Neural progenitor cell (in vitro differentiated cells): Measurements from ENCODE around the gene BCAT1. TPM values are rescaled to one million over a fixed set of nuclear protein-coding genes. Genes with fewer than 3 reads are reported as not detected.
A peak's percentile ranks its signal among the peaks of the same experiment; 100 is the strongest.

Experiments
- DNase-seq: peaks from one replicate; pipeline ENCODE4 v3.0.0-alpha.2; 2016; ENCODE audit warnings: low spot score
- H2AFZ ChIP-seq: fragments of 200-600 bp; sonication (generic); replicated peaks from 2 replicates; pipeline ENCODE4 v1.6.1; 2016; ENCODE audit warnings: antibody characterized with exemption
- H3F3A ChIP-seq: fragments of 200-600 bp; sonication (generic); 2 replicates; pipeline ENCODE4 v1.6.1; 2016; ENCODE audit warnings: antibody characterized with exemption, low read depth
- H3K27ac ChIP-seq: fragments of 200-600 bp; sonication (generic); 2 replicates; pipeline ENCODE4 v1.5.1; 2016; ENCODE audit warnings: mild to moderate bottlenecking
- H3K27me3 ChIP-seq: fragments of 200-600 bp; sonication (generic); 2 replicates; pipeline ENCODE4 v1.6.1; 2016; ENCODE audit warnings: mild to moderate bottlenecking, moderate library complexity
- H3K36me3 ChIP-seq: fragments of 200-600 bp; sonication (generic); 2 replicates; pipeline ENCODE4 v1.5.1; 2016
- H3K4me1 ChIP-seq: fragments of 200-600 bp; sonication (generic); 2 replicates; pipeline ENCODE4 v1.6.1; 2016; ENCODE audit warnings: mixed run types
- H3K4me2 ChIP-seq: fragments of 200-600 bp; sonication (generic); 2 replicates; pipeline ENCODE4 v1.6.1; 2016
- H3K4me3 ChIP-seq: fragments of 200-600 bp; sonication (generic); 2 replicates; pipeline ENCODE4 v1.5.1; 2016
- H3K79me2 ChIP-seq: fragments of 200-600 bp; sonication (generic); 2 replicates; pipeline ENCODE4 v1.6.1; 2016; ENCODE audit warnings: low read depth
- H3K9ac ChIP-seq: fragments of 200-600 bp; sonication (generic); 2 replicates; pipeline ENCODE4 v1.6.1; 2016
- H3K9me3 ChIP-seq: fragments of 200-600 bp; sonication (generic); 2 replicates; pipeline ENCODE4 v1.5.1; 2016; ENCODE audit warnings: low read depth
- H4K20me1 ChIP-seq: fragments of 200-600 bp; sonication (generic); 2 replicates; pipeline ENCODE4 v1.6.1; 2016; ENCODE audit warnings: low read depth
- H3K27ac Mint-ChIP-seq: 3 replicates; pipeline ENCODE4 v1.8.0; 2021; ENCODE audit warnings: mixed read lengths
- H3K27me3 Mint-ChIP-seq: 2 replicates; pipeline ENCODE4 v1.8.0; 2022; ENCODE audit warnings: low read depth, mild to moderate bottlenecking, inconsistent platforms, moderate library complexity, mixed read lengths; ENCODE audit not compliant: insufficient read depth
- H3K36me3 Mint-ChIP-seq: 3 replicates; pipeline ENCODE4 v1.8.0; 2021; ENCODE audit warnings: mixed read lengths
- H3K4me1 Mint-ChIP-seq: 3 replicates; pipeline ENCODE4 v1.8.0; 2021; ENCODE audit warnings: mixed read lengths
- H3K4me3 Mint-ChIP-seq: 3 replicates; pipeline ENCODE4 v1.8.0; 2021; ENCODE audit warnings: mild to moderate bottlenecking, moderate library complexity, mixed read lengths
- H3K9me3 Mint-ChIP-seq: 3 replicates; pipeline ENCODE4 v1.8.0; 2020; ENCODE audit warnings: mixed read lengths
- CTCF ChIP-seq: fragments of 200-600 bp; sonication (generic); IDR thresholded peaks from 2 replicates; pipeline ENCODE4 v1.5.1; 2017; ENCODE audit warnings: antibody characterized with exemption, mild to moderate bottlenecking
- EZH2 ChIP-seq: fragments of 200-600 bp; sonication (generic); IDR thresholded peaks from 2 replicates; pipeline ENCODE4 v1.6.1; 2017; ENCODE audit warnings: antibody characterized with exemption, mild to moderate bottlenecking, moderate library complexity
- EZH2phosphoT487 ChIP-seq: fragments of 200-600 bp; sonication (generic); IDR thresholded peaks from 2 replicates; pipeline ENCODE4 v1.6.1; 2017; ENCODE audit warnings: antibody characterized with exemption
- total RNA-seq: library from RNA; depleted of rRNA; stranded (reverse); fragments of >200 nt; gene quantifications from 2 replicates; pipeline ENCODE4 v1.2.3, GENCODE V29; 2015; ENCODE audit warnings: low replicate concordance

Gene BCAT1
- total RNA-seq, 1 donor from 2014 or later: 287 TPM

GRCh38 chr12:24840046-24840800 lies 108.7 kb downstream of the BCAT1 start:
- peaks cover 26% of the 10 kb centered on the region for H3K36me3 Mint-ChIP-seq

GRCh38 chr12:24839268-24839791 lies 109.6 kb downstream of the BCAT1 start:
- Mint-ChIP-seq H3K4me3 (no peak overlapping the region), H3K27ac (no peak overlapping the region)

More at GRCh38 chr12:24840046-24840800, 108.7 kb downstream of the BCAT1 start:
- H3K27me3 ChIP-seq: no peaks in the 10 kb centered on the region
- H3K4me2 ChIP-seq: no peak overlapping the region
- H3F3A ChIP-seq: no peaks in the 10 kb centered on the region
- H4K20me1 ChIP-seq: no peaks in the 10 kb centered on the region
- TF ChIP-seq EZH2phosphoT487 (no peak), CTCF (no peak), EZH2 (no peak)
- Mint-ChIP-seq H3K9me3 (no peaks in the 10 kb centered on the region), H3K27ac (peak overlapping the region; percentile 5), H3K4me1 (no peaks in the 10 kb centered on the region), H3K27me3 (peaks cover 2% of the 10 kb centered on the region), H3K4me3 (no peak overlapping the region)
- H3K4me3 ChIP-seq: no peak overlapping the region
- no peaks in the 10 kb centered on the region for H3K4me1 ChIP-seq
- DNase-seq: no peak
- peaks cover 15% of the 10 kb centered on the region for H3K36me3 ChIP-seq
- H3K27ac ChIP-seq: no peak overlapping the region
- no peak overlapping the region for H3K9ac ChIP-seq
- H3K9me3 ChIP-seq: no peaks in the 10 kb centered on the region
- H2AFZ ChIP-seq: no peak overlapping the region
- no peaks in the 10 kb centered on the region for H3K79me2 ChIP-seq

GRCh38 chr12:24838531-24838950 lies 110.4 kb downstream of the BCAT1 start:
- Mint-ChIP-seq H3K27me3 (no peaks in the 10 kb centered on the region), H3K4me3 (no peak overlapping the region), H3K9me3 (no peaks in the 10 kb centered on the region), H3K4me1 (no peaks in the 10 kb centered on the region), H3K27ac (no peak overlapping the region), H3K36me3 (peaks cover 23% of the 10 kb centered on the region)
- Histone ChIP-seq H3K27ac (no peak overlapping the region), H3K4me1 (no peaks in the 10 kb centered on the region), H3K36me3 (peaks cover 15% of the 10 kb centered on the region), H3K9me3 (no peaks in the 10 kb centered on the region), H4K20me1 (no peaks in the 10 kb centered on the region), H2AFZ (no peak overlapping the region), H3F3A (no peaks in the 10 kb centered on the region), H3K9ac (no peak overlapping the region), H3K4me3 (no peak overlapping the region), H3K27me3 (no peaks in the 10 kb centered on the region), H3K79me2 (no peaks in the 10 kb centered on the region), H3K4me2 (no peak overlapping the region)
- TF ChIP-seq EZH2phosphoT487 (no peak), CTCF (no peak), EZH2 (no peak)
- DNase-seq: no peak

More at GRCh38 chr12:24839268-24839791, 109.6 kb downstream of the BCAT1 start:
- Histone ChIP-seq H3K36me3 (peaks cover 15% of the 10 kb centered on the region), H3K9me3 (no peaks in the 10 kb centered on the region), H3K4me3 (no peak overlapping the region), H3F3A (no peaks in the 10 kb centered on the region), H3K4me2 (no peak overlapping the region), H3K27me3 (no peaks in the 10 kb centered on the region), H3K27ac (no peak overlapping the region), H3K9ac (no peak overlapping the region), H4K20me1 (no peaks in the 10 kb centered on the region), H3K79me2 (no peaks in the 10 kb centered on the region), H2AFZ (no peak overlapping the region), H3K4me1 (no peaks in the 10 kb centered on the region)
- H3K9me3 Mint-ChIP-seq: no peaks in the 10 kb centered on the region
- H3K4me1 Mint-ChIP-seq: no peaks in the 10 kb centered on the region
- H3K27me3 Mint-ChIP-seq: no peaks in the 10 kb centered on the region
- H3K36me3 Mint-ChIP-seq: peaks cover 26% of the 10 kb centered on the region
- TF ChIP-seq EZH2 (no peak), CTCF (no peak), EZH2phosphoT487 (no peak)
- DNase-seq: no peak
